H1 (cell line): ENCODE data around the gene HAT1. TPM values are rescaled to one million over a fixed set of nuclear protein-coding genes. Genes with fewer than 3 reads are reported as not detected.

Source experiments
- CTCF ChIA-PET: fragments of 300-600 bp; sonication (Branson Sonifier 250); formaldehyde crosslinking; loops from one replicate; lab custom pipeline; 2021; ENCODE audit not compliant: partially characterized antibody; lab: Charles Lee
- POLR2A ChIA-PET: fragments of 300-600 bp; sonication (Branson Sonifier 250); formaldehyde crosslinking; loops from one replicate; lab custom pipeline; 2021; ENCODE audit warnings: inconsistent platforms; ENCODE audit not compliant: partially characterized antibody; lab: Charles Lee
- DNase-seq, 2 experiments: peaks; one replicate each; pipeline versions ENCODE4 v3.0.0 to v3.0.0-alpha.2; 2010 to 2022; ENCODE audit warnings: low spot score in 2 of 2, low read depth in 1 of 2, mixed read lengths in 1 of 2
- FAIRE-seq: peaks from 2 replicates; lab custom pipeline; 2011; peaks lifted over from hg19 to GRCh38; lab: Jason Lieb, UNC
- H2AFZ ChIP-seq: 2 replicates; pipeline ENCODE4 v1.8.1; 2012; ENCODE audit warnings: low read length, inconsistent platforms
- H2AK5ac ChIP-seq: 2 replicates; pipeline ENCODE4 v1.6.1; 2013; ENCODE audit warnings: low read depth, low read length
- H2BK120ac ChIP-seq: replicated peaks from 2 replicates; pipeline ENCODE3; 2013; ENCODE audit warnings: low read depth, low read length, inconsistent platforms
- H2BK12ac ChIP-seq: 2 replicates; pipeline ENCODE4 v1.6.1; 2013; ENCODE audit warnings: low read depth, low read length
- H2BK15ac ChIP-seq: 2 replicates; pipeline ENCODE4 v1.6.1; 2013; ENCODE audit warnings: low read length
- H2BK20ac ChIP-seq: 2 replicates; pipeline ENCODE4 v1.6.1; 2013; ENCODE audit warnings: low read length
- H2BK5ac ChIP-seq: 2 replicates; pipeline ENCODE4 v1.6.1; 2013; ENCODE audit warnings: low read depth, low read length
- H3K14ac ChIP-seq: 2 replicates; pipeline ENCODE4 v1.6.1; 2013; ENCODE audit warnings: inconsistent platforms; ENCODE audit not compliant: insufficient read length
- H3K18ac ChIP-seq: 2 replicates; pipeline ENCODE4 v1.6.1; 2013; ENCODE audit warnings: low read length; ENCODE audit errors: extremely low read depth
- H3K23ac ChIP-seq: 2 replicates; pipeline ENCODE4 v1.6.1; 2013; ENCODE audit warnings: inconsistent platforms; ENCODE audit not compliant: insufficient read length
- H3K23me2 ChIP-seq: 2 replicates; pipeline ENCODE4 v1.6.1; 2013; ENCODE audit warnings: low read depth, low read length
- H3K27ac ChIP-seq: 2 replicates; pipeline ENCODE4 v1.6.1; 2011; ENCODE audit warnings: low read depth, low read length, inconsistent platforms
- H3K27me3 ChIP-seq, 4 experiments: replicated peaks in 1 of 4; 1 replicate in 1 of 4; 2 replicates in 3 of 4; pipeline versions ENCODE4 v1.6.1 to v1.8.1; 2011 to 2013; ENCODE audit warnings: low read length in 3 of 4, mild to moderate bottlenecking in 3 of 4, inconsistent platforms in 2 of 4, mixed read lengths in 2 of 4, moderate library complexity in 1 of 4; ENCODE audit not compliant: control insufficient read depth in 3 of 4, insufficient read depth in 3 of 4; ENCODE audit errors: extremely low read depth in 1 of 4
- H3K36me3 ChIP-seq, 4 experiments: 2 replicates each; pipeline versions ENCODE4 v1.6.1 to v1.8.1; 2011 to 2013; ENCODE audit warnings: mild to moderate bottlenecking in 4 of 4, low read length in 3 of 4, moderate library complexity in 2 of 4, control low read depth in 1 of 4, inconsistent platforms in 1 of 4; ENCODE audit not compliant: insufficient read depth in 4 of 4, control insufficient read depth in 2 of 4
- H3K4ac ChIP-seq: replicated peaks from 2 replicates; pipeline ENCODE3; 2013; ENCODE audit warnings: low read length, low read depth, mixed read lengths, inconsistent platforms; ENCODE audit not compliant: insufficient read length
- H3K4me1 ChIP-seq, 4 experiments: replicated peaks in 1 of 4; 1 replicate in 1 of 4; 2 replicates in 3 of 4; pipeline versions ENCODE4 v1.6.1 to v1.8.1; 2011 to 2013; ENCODE audit warnings: low read length in 3 of 4, inconsistent platforms in 2 of 4, mixed read lengths in 1 of 4; ENCODE audit not compliant: insufficient read depth in 4 of 4, control insufficient read depth in 3 of 4
- H3K4me2 ChIP-seq, 2 experiments: 2 replicates each; pipeline versions ENCODE4 v1.6.1 to v1.8.1; 2011 to 2013; ENCODE audit warnings: low read depth in 2 of 2, low read length in 2 of 2, control low read depth in 1 of 2, inconsistent platforms in 1 of 2, mild to moderate bottlenecking in 1 of 2; ENCODE audit not compliant: insufficient read depth in 1 of 2
- H3K4me3 ChIP-seq, 4 experiments: fragments of 200-600, 300-600 bp in 1 of 4; sonication (generic), shearing (Covaris generic), sonication (Bioruptor Twin) in 1 of 4; 2 replicates each; pipeline versions ENCODE4 v1.5.1 to v1.8.1; 2011 to 2016; ENCODE audit warnings: low read length in 4 of 4, low read depth in 3 of 4, control low read depth in 2 of 4, inconsistent platforms in 2 of 4, mild to moderate bottlenecking in 2 of 4, mixed read lengths in 1 of 4, moderate library complexity in 1 of 4; ENCODE audit not compliant: insufficient read depth in 2 of 4; ENCODE audit errors: extremely low read depth in 1 of 4
- H3K56ac ChIP-seq: replicated peaks from 2 replicates; pipeline ENCODE3; 2013; ENCODE audit warnings: low read depth, mild to moderate bottlenecking, mixed read lengths, low read length, inconsistent platforms; ENCODE audit not compliant: insufficient read length
- H3K79me1 ChIP-seq: 2 replicates; pipeline ENCODE4 v1.6.1; 2013; ENCODE audit warnings: low read depth, low read length, control low read depth
- H3K79me2 ChIP-seq, 2 experiments: 2 replicates each; pipeline versions ENCODE4 v1.6.1 to v1.8.1; 2012 to 2013; ENCODE audit warnings: low read length in 2 of 2, mild to moderate bottlenecking in 2 of 2, inconsistent platforms in 1 of 2; ENCODE audit not compliant: insufficient read depth in 2 of 2, control insufficient read depth in 1 of 2
- H3K9ac ChIP-seq, 4 experiments: replicated peaks in 1 of 4; 1 replicate in 1 of 4; 2 replicates in 3 of 4; pipeline versions ENCODE4 v1.6.1 to v1.8.1; 2011 to 2013; ENCODE audit warnings: low read depth in 3 of 4, low read length in 3 of 4, control low read depth in 2 of 4, mild to moderate bottlenecking in 2 of 4, moderate library complexity in 2 of 4, inconsistent platforms in 1 of 4; ENCODE audit errors: extremely low read depth in 1 of 4
- H3K9me3 ChIP-seq, 2 experiments: 2 replicates each; pipeline versions ENCODE4 v1.6.1 to v1.8.1; 2012 to 2013; ENCODE audit warnings: mild to moderate bottlenecking in 2 of 2, moderate library complexity in 2 of 2, control low read depth in 1 of 2, inconsistent platforms in 1 of 2, low read depth in 1 of 2, low read length in 1 of 2, mixed read lengths in 1 of 2; ENCODE audit not compliant: insufficient read depth in 2 of 2
- H4K20me1 ChIP-seq, 2 experiments: replicated peaks in 1 of 2; 2 replicates each; pipeline versions ENCODE3 to v1.8.1; 2011 to 2013; ENCODE audit warnings: inconsistent platforms in 2 of 2, low read length in 2 of 2, mild to moderate bottlenecking in 1 of 2; ENCODE audit not compliant: insufficient read depth in 2 of 2, control insufficient read depth in 1 of 2
- H4K5ac ChIP-seq: 2 replicates; pipeline ENCODE4 v1.6.1; 2013; ENCODE audit warnings: low read length, low read depth, mixed read lengths, inconsistent platforms; ENCODE audit not compliant: insufficient read length
- H4K8ac ChIP-seq: 2 replicates; pipeline ENCODE4 v1.8.0; 2013; ENCODE audit warnings: mild to moderate bottlenecking, moderate library complexity, low read length, inconsistent platforms; ENCODE audit not compliant: insufficient read depth; ENCODE audit errors: extremely low read depth
- H4K91ac ChIP-seq: replicated peaks from 2 replicates; pipeline ENCODE3; 2013; ENCODE audit warnings: low read length, mixed read lengths, inconsistent platforms; ENCODE audit not compliant: insufficient read length
- EGR1 ChIP-seq: IDR thresholded peaks from 2 replicates; pipeline ENCODE4 v1.6.1; 2011; ENCODE audit warnings: low read depth, low read length, borderline replicate concordance
- FOSL1 ChIP-seq: IDR thresholded peaks from 2 replicates; pipeline ENCODE4 v1.6.1; 2011; ENCODE audit warnings: mild to moderate bottlenecking, low read depth, low read length, moderate library complexity; ENCODE audit not compliant: insufficient read depth
- NRF1 ChIP-seq: IDR thresholded peaks from 2 replicates; pipeline ENCODE4 v1.6.1; 2011; ENCODE audit warnings: mild to moderate bottlenecking, low read depth, low read length, improper control_type of control experiment
- WGBS, 2 experiments: shearing (Covaris generic) in 1 of 2; methylation state at CpG; one replicate each; pipeline versions ENCODE4 v1.1.6 to v1.1.7; 2013 to 2015; ENCODE audit warnings: low lambda C conversion rate in 2 of 2, mixed read lengths in 2 of 2, inconsistent platforms in 1 of 2, low coverage in 1 of 2, missing lambda C conversion rate in 1 of 2; ENCODE audit not compliant: insufficient replicate concordance in 2 of 2, insufficient coverage in 1 of 2, insufficient read length in 1 of 2; ENCODE audit errors: extremely low coverage in 1 of 2, missing lambda C conversion rate in 1 of 2; 5-methylcytosine and 5-hydroxymethylcytosine counted together
- polyA plus RNA-seq, 7 experiments: library from polyadenylated mRNA; depleted of rRNA in 3 of 7; stranded (reverse) in 5 of 7; unstranded in 2 of 7; fragments of >200 nt in 5 of 7; fragments of 200-250 nt in 2 of 7; gene quantifications; 1 replicate in 5 of 7; 2 replicates in 1 of 7; 4 replicates in 1 of 7; pipeline versions ENCODE4 v1.2.1 to v1.2.3, GENCODE V29; 2011 to 2013; ENCODE audit warnings: missing spikeins in 2 of 7, mixed read lengths in 2 of 7
- total RNA-seq: library from RNA; stranded (reverse); fragmentation: NEBNext Ultra II Directional; extraction: Animal tissue kit (Norgen Biotek cat#: 25700); gene quantifications from 2 replicates; pipeline ENCODE4 v1.2.1, GENCODE V29; 2021

Gene HAT1
- total and polyA plus RNA-seq, 2 of the 8 experiments (the other 6 are each of a cell fraction or from before 2014, with no cell fraction given), result 44.6 to 74.2 TPM

GRCh38 chr2:172021955-172022354, 99.7 kb downstream of the HAT1 start:
- WGBS, 2 experiments, result 61% methylated on average over 5 of the region's 5 CpGs; no CpG with 5 or more reads in 1 of the 2 experiments
- no peak for FAIRE-seq
- H4K8ac ChIP-seq, result no peak overlapping the region
- no peak overlapping the region for H4K91ac ChIP-seq
- H3K23ac ChIP-seq, result no peak overlapping the region
- no peak for DNase-seq
- peaks cover 0 to 4% (median 0%) of the 10 kb centered on the region in 4 experiments; a peak in 2 of 7 replicates for H3K4me1 ChIP-seq
- no peak overlapping the region for H3K27ac ChIP-seq
- no peak overlapping the region for H2BK5ac ChIP-seq
- no peak overlapping the region for H3K4me3 ChIP-seq
- no peak overlapping the region for H2AK5ac ChIP-seq
- H4K20me1 ChIP-seq, result no peaks in the 10 kb centered on the region
- H3K36me3 ChIP-seq, result no peaks in the 10 kb centered on the region
- H3K4ac ChIP-seq, result no peak overlapping the region
- H4K5ac ChIP-seq, result no peak overlapping the region
- ChIA-PET CTCF (interaction anchor here (0.7 to 2.5 kb wide), 5 partner anchors 16 to 1848 kb away, joined by 3 to 6 read pairs (median 3); no protein-coding TSS in a partner anchor), POLR2A (no interaction called here)
- no peak overlapping the region for H2AFZ ChIP-seq
- no peak overlapping the region for H2BK15ac ChIP-seq
- no peak overlapping the region for H3K18ac ChIP-seq
- H3K79me2 ChIP-seq, result no peaks in the 10 kb centered on the region
- no peak overlapping the region for H2BK12ac ChIP-seq
- H3K23me2 ChIP-seq, result no peaks in the 10 kb centered on the region; the same call in 1 of the 2 replicates
- no peak overlapping the region for H3K9ac ChIP-seq
- no peak overlapping the region for H2BK20ac ChIP-seq
- H3K14ac ChIP-seq, result no peak overlapping the region
- H3K79me1 ChIP-seq, result no peaks in the 10 kb centered on the region
- no peak overlapping the region for H2BK120ac ChIP-seq
- H3K9me3 ChIP-seq, result no peaks in the 10 kb centered on the region
- TF ChIP-seq NRF1 (no peak), FOSL1 (no peak), EGR1 (no peak)
- H3K27me3 ChIP-seq, result no peaks in the 10 kb centered on the region
- no peak overlapping the region for H3K56ac ChIP-seq
- no peak overlapping the region for H3K4me2 ChIP-seq
